ENCODE measurements around the gene FILIP1.

- TF ChIP-seq CTCF (conservative IDR thresholded peaks at IDR 0.05; ENCODE audit: low read length) (no peak), EZH2phosphoT487 (IDR thresholded peaks at IDR 0.05; ENCODE audit: borderline replicate concordance) (no peak)
Measured at GRCh38 chr6:75397171-75397570, 96.4 kb downstream of the FILIP1 start.

All from Loucy (cell line).